GM19035 (cell line): Measurements from ENCODE around the gene IFFO2.

Experiments used
- ATAC-seq: cut with Tn5 transposase; IDR thresholded peaks from one replicate; pipeline ENCODE4 v1.9.1; 2021; ENCODE audit not compliant: unreplicated experiment

IFFO2 gene

GRCh38 chr1:18938008-18938706 lies 18.3 kb downstream of the IFFO2 start:
- ATAC-seq = no peak

- ATAC-seq = no peak
These were observed 18.9 kb downstream of the IFFO2 start for GRCh38 chr1:18937539-18937938.

GRCh38 chr1:18936814-18937481 lies 19.5 kb downstream of the IFFO2 start:
- no peak for ATAC-seq

- no peak for ATAC-seq
These were observed 20.0 kb downstream of the IFFO2 start for GRCh38 chr1:18936471-18936813.

- no peak for ATAC-seq
These were observed 22.1 kb downstream of the IFFO2 start for GRCh38 chr1:18934205-18935000.

GRCh38 chr1:18932879-18933278 lies 23.6 kb downstream of the IFFO2 start:
- ATAC-seq = no peak

GRCh38 chr1:18932387-18932786 lies 24.1 kb downstream of the IFFO2 start:
- ATAC-seq = no peak

GRCh38 chr1:18931730-18932129 lies 24.7 kb downstream of the IFFO2 start:
- no peak for ATAC-seq

- no peak for ATAC-seq
These were observed 26.8 kb downstream of the IFFO2 start for GRCh38 chr1:18929686-18930085.

- ATAC-seq = no peak
These were observed 27.5 kb downstream of the IFFO2 start for GRCh38 chr1:18928985-18929384.

GRCh38 chr1:18928406-18928805 lies 28.1 kb downstream of the IFFO2 start:
- ATAC-seq = no peak

- peak; percentile 43 for ATAC-seq
These were observed 28.7 kb downstream of the IFFO2 start for GRCh38 chr1:18927654-18928272.

GRCh38 chr1:18927082-18927653 lies 29.3 kb downstream of the IFFO2 start:
- ATAC-seq = peak; percentile 27

GRCh38 chr1:18926315-18927081 lies 30.0 kb downstream of the IFFO2 start:
- peak; percentile 75 for ATAC-seq

- no peak for ATAC-seq
These were observed 31.2 kb downstream of the IFFO2 start for GRCh38 chr1:18925279-18925678.

- ATAC-seq = no peak
These were observed 32.2 kb downstream of the IFFO2 start for GRCh38 chr1:18924221-18924691.

GRCh38 chr1:18923756-18924211 lies 32.7 kb downstream of the IFFO2 start:
- ATAC-seq = no peak

GRCh38 chr1:18922848-18923755 lies 33.4 kb downstream of the IFFO2 start:
- no peak for ATAC-seq

GRCh38 chr1:18922319-18922726 lies 34.2 kb downstream of the IFFO2 start:
- ATAC-seq = no peak
